ENCODE measurements around the gene OR13G1.
"Not testable (repeated sequence)": the region's sequence is repeated elsewhere in the genome, so short reads cannot be mapped to it uniquely, and the experiment has no call there.

Gene OR13G1, protein sequence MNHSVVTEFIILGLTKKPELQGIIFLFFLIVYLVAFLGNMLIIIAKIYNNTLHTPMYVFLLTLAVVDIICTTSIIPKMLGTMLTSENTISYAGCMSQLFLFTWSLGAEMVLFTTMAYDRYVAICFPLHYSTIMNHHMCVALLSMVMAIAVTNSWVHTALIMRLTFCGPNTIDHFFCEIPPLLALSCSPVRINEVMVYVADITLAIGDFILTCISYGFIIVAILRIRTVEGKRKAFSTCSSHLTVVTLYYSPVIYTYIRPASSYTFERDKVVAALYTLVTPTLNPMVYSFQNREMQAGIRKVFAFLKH

GRCh38 chr1:247679639-247680038 is at the start of gene OR13G1:
TSS of gene OR13G1 (minus strand) at chr1:247679739. CDS start at chr1:247673041, 6,698 bp downstream.
- DNase-seq (ENCODE audit: low spot score): no peak
- no peak for FAIRE-seq

- FAIRE-seq (no peak), DNase-seq (ENCODE audit: low spot score) (no peak)
These were observed 41.7 kb upstream of the OR13G1 start for GRCh38 chr1:247721222-247721621.

GRCh38 chr1:247716546-247716945 is 37.0 kb upstream of the OR13G1 start, which contains the start of gene OR6F1:
TSS of gene OR6F1 (minus strand) at chr1:247716646. CDS start at chr1:247712755, 3,891 bp downstream.
- DNase-seq (ENCODE audit: low spot score) (no peak), FAIRE-seq (no peak)

DNA sequence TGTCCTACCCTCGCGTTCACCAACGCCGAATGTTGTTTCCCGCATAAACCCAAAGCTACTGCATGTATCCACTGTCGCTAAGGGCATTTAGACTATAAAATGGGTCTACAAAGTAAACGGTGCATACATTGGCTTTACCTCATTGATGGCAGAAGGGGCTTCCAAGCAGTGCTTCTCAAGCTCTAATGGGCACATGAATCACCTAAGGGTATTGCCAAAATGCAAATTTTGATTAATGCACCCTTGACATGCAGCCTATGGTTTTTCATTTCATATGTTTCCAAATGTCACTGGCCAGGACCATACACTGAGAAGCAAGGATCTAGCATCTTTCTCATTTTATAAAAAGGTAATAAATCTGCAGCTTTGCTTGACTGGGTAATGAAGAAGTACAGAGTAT is 34.2 kb upstream of the OR13G1 start:
- FAIRE-seq: no peak

DNA sequence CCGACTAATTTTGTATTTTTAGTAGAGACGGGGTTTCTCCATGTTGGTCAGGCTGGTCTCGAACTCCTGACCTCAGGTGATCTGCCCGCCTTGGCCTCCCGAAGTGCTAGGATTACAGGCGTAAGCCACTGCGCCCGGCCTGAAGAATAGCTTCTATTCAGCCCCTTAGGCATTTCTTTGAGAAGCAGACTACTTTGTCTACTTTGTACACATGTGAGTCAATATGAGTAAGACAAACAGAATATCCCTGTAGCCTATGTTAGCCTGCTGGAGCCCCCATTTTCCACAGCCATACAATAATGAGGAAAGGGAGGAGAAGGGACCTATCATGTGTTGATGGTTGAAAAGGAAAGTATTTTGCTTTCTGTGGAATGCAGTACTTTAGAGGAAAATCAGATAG is 31.1 kb upstream of the OR13G1 start:
- DNase-seq (ENCODE audit: low spot score); FAIRE-seq: not testable (repeated sequence)

More for the DNA sequence above, 34.2 kb upstream of the OR13G1 start:
- DNase-seq (ENCODE audit: low spot score): no peak

- no peak for FAIRE-seq
- DNase-seq (ENCODE audit: low spot score): no peak
These were observed 21.8 kb upstream of the OR13G1 start for GRCh38 chr1:247701338-247701737.

DNA sequence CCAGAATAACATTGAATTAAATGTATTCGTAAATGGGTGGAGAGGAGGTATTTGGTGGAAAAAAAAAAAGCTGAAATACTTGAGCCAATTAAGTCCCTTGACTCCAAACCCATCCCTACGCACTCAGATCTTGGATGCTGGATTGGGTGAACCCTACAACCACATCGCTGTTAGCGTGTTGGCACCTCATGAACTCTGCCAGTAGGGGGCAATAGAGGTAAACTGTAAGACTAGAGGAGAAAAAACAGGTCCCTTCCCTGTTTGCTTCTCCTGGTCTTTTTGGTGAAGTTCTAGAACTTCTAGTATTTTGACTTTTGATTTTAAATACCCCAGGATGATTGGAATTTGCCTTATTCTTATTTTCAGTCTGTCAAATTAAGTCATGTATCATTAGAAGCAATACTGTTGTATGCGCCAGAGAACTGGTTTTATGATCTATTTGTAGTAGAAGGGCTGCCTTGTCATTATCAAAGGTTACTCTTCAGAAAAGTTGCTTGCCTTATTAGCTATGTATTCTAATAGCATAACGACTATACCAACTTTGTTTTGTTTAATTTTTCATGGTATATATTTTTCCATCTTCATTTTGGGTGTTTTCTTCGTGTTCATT is 1.9 kb upstream of the OR13G1 start:
- FAIRE-seq (no peak), DNase-seq (ENCODE audit: low spot score) (peak; percentile 48)

- no peak for FAIRE-seq
These were observed 632 bp upstream of the OR13G1 start for GRCh38 chr1:247680171-247680570.

GRCh38 chr1:247669225-247669624 is 10.3 kb downstream of the OR13G1 start:
- DNase-seq (ENCODE audit: low spot score): no peak
- no peak for FAIRE-seq

More at GRCh38 chr1:247680171-247680570, 632 bp upstream of the OR13G1 start:
- DNase-seq (ENCODE audit: low spot score): no peak

GRCh38 chr1:247656221-247656875 is 23.2 kb downstream of the OR13G1 start:
- DNase-seq (ENCODE audit: low spot score): no peak
- FAIRE-seq: no peak

- FAIRE-seq (no peak), DNase-seq (ENCODE audit: low spot score) (no peak)
These were observed 26.5 kb downstream of the OR13G1 start for GRCh38 chr1:247653040-247653439.

- DNase-seq (ENCODE audit: low spot score): peak; percentile 30
- FAIRE-seq: no peak
These were observed 31.7 kb downstream of the OR13G1 start for GRCh38 chr1:247647864-247648263.

DNA sequence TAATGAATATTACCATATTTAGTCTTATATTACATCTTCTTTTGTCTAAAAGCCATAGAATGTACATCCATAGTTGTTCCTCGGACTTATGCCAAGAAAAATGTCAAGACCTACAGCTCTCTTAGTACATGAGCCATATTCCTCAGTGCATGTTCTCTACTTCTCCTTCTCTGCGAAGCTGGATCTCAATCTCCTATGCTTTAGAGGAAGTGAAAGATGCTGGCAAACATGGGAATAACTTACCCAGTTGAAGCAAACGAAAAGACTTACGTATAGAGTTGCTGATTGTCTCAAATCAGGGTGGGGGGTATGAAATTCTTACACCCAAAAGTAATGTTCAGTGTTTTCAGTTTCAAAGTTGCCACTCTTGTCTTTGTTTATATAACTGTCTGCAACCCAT is 32.7 kb downstream of the OR13G1 start:
- no peak for DNase-seq (ENCODE audit: low spot score)

DNA sequence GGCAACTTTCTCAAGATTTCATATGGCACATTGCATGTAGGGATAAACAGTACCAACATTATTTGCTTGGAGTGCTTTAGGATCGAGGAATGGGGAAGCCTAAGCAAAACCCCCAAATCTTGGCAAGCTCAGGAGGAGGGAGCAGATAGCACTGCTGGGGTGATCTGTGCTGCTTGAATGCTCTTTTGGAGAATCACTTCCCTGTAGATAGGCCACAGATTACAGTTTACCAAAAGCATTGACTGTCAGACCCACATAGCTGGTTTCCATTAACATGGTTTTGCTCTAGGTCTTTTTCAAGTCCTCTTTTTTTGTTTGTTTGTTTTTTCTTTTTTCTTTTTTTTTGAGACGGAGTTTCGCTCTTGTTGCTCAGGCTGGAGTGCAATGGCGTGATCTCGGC is 36.8 kb downstream of the OR13G1 start:
- FAIRE-seq: no peak

More for the DNA sequence above, 32.7 kb downstream of the OR13G1 start:
- no peak for FAIRE-seq

DNA sequence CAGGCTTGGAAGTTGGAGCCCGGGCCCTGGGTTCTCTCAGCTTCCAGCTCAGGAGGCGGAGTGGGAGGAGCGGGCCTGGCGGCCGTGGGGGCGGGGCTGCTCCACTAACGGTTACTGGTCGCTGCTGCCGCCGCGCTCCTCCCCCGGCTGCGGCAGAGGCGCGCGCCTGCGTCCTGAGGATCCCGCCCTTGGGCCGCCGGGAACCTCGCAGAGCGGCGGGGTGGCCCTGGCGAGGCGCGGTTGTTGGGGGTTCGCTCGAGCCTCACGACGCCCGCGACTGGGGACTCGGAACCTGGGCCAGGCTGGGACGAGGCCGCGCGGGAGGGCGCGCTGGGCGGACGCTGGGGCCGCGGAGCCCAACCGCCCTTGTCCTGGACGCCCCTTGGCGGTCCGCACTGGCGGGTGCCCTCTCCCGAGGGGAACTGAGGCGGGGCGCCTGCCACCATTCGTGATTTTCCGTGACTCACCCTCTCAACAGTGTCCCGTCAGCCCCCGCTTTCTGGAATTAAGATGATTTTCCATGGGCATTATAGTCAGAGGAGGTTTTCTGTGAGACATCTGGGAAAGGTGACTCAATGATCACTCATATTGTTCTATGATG is 40.1 kb downstream of the OR13G1 start:
- peak; percentile 94 for DNase-seq (ENCODE audit: low spot score)
- FAIRE-seq: peak; percentile 17

More for the DNA sequence above, 36.8 kb downstream of the OR13G1 start:
- no peak for DNase-seq (ENCODE audit: low spot score)

DNA sequence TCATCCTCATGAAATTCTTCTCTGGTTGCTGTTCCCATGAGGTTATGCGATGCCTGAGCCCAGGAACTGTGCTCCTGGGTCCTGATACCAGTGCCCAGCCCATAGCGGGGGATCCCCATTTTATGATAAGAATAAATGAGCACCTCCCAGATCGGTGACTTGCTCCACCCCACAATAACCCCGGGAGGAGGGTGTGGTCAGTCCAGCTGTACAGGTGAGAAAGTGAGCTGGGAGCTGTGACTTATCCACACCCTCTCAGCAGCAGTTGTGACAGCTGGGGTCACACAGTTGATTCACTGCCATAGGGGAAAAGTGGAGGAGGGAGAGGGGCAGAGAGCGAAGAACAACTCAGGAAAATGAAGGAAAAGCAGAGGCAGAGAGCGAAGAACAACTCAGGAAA is 40.8 kb downstream of the OR13G1 start:
- DNase-seq (ENCODE audit: low spot score): no peak
- FAIRE-seq: no peak

DNA sequence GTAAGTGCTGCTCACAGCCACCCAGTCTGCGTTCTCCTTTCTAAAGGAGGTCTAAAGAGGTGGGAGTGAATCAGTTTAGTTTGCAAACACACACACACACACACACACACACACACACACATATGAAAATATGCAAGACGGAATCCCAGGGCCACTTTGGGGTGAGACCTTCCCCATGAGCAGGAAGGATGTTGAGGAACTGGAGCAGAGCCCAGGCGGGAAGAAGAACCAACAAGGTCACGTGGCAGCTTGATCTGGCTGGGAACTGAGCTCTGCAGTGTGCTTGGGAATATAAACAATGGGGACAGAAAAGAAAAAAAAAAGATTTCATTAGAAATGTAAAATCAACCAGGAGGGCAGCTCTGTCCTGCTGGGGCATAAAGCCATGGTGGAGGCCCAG is 41.5 kb downstream of the OR13G1 start:
- FAIRE-seq: no peak
- DNase-seq (ENCODE audit: low spot score): no peak

- DNase-seq (ENCODE audit: low spot score) (no peak), FAIRE-seq (no peak)
These were observed 51.6 kb downstream of the OR13G1 start for GRCh38 chr1:247627951-247628350.
